PC-3 (cell line): ENCODE data around the gene GALR2. TPM values are rescaled to one million over a fixed set of nuclear protein-coding genes. Genes with fewer than 3 reads are reported as not detected.

Experiments used
- ATAC-seq: fragments of 200-7000 bp; cut with Tn5 transposase; 2 replicates; pipeline ENCODE4 v1.9.1; 2020; ENCODE audit warnings: mild to moderate bottlenecking, moderate library complexity
- BruUV-seq: library from RNA; stranded (reverse); fragments of 400-500 nt; replicated peaks from 2 replicates; lab custom pipeline; 2021; lab: Mats Ljungman, UMichigan
- CTCF ChIA-PET: fragments of 300-600 bp; sonication (Branson Sonifier 250); formaldehyde crosslinking; loops from one replicate; lab custom pipeline; 2022; ENCODE audit warnings: antibody characterized with exemption; lab: Charles Lee
- POLR2A ChIA-PET: fragments of 300-600 bp; sonication (Branson Sonifier 250); formaldehyde crosslinking; loops from one replicate; lab custom pipeline; 2022; ENCODE audit warnings: antibody characterized with exemption; ENCODE audit not compliant: unreplicated experiment; lab: Charles Lee
- DNase-seq: peaks from one replicate; pipeline ENCODE4 v3.0.0-alpha.2; 2015
- H2AFZ ChIP-seq: fragments of 300-600 bp; sonication (generic); 2 replicates; pipeline ENCODE4 v1.6.0; 2016; ENCODE audit warnings: antibody characterized with exemption, low read length
- H3F3A ChIP-seq: fragments of 300-600 bp; sonication (generic); one replicate; pipeline ENCODE4 v1.6.0; 2017; ENCODE audit warnings: antibody characterized with exemption, low read length, control low read depth, mild to moderate bottlenecking; ENCODE audit not compliant: unreplicated experiment
- H3K27ac ChIP-seq: fragments of 300-600 bp; sonication (generic); 2 replicates; pipeline ENCODE4 v1.5.1; 2016; ENCODE audit warnings: mild to moderate bottlenecking, low read length
- H3K27me3 ChIP-seq: fragments of 300-600 bp; sonication (generic); 2 replicates; pipeline ENCODE4 v1.6.1; 2016; ENCODE audit warnings: low read length, mixed read lengths
- H3K36me3 ChIP-seq: fragments of 300-600 bp; sonication (generic); 2 replicates; pipeline ENCODE4 v1.6.1; 2016; ENCODE audit warnings: low read depth, mixed run types, low read length, mixed read lengths
- H3K4me1 ChIP-seq: fragments of 300-600 bp; sonication (generic); 2 replicates; pipeline ENCODE4 v1.5.1; 2016; ENCODE audit warnings: low read length; ENCODE audit not compliant: insufficient read depth
- H3K4me2 ChIP-seq: fragments of 300-600 bp; sonication (generic); 2 replicates; pipeline ENCODE4 v1.6.0; 2016; ENCODE audit warnings: low read length
- H3K4me3 ChIP-seq: fragments of 300-600 bp; sonication (generic); 2 replicates; pipeline ENCODE4 v1.5.1; 2016; ENCODE audit warnings: mild to moderate bottlenecking, low read length, mixed read lengths
- H3K79me2 ChIP-seq: fragments of 300-600 bp; sonication (generic); 2 replicates; pipeline ENCODE4 v1.6.1; 2017; ENCODE audit warnings: low read length, mixed read lengths
- H3K9ac ChIP-seq: fragments of 300-600 bp; sonication (generic); 2 replicates; pipeline ENCODE4 v1.6.0; 2016; ENCODE audit warnings: mild to moderate bottlenecking, low read length
- H3K9me2 ChIP-seq: fragments of 300-600 bp; sonication (generic); replicated peaks from 2 replicates; pipeline ENCODE4 v1.6.1; 2016; ENCODE audit warnings: mixed run types, low read length, mixed read lengths
- H3K9me3 ChIP-seq: fragments of 300-600 bp; sonication (generic); 2 replicates; pipeline ENCODE4 v1.6.1; 2016; ENCODE audit warnings: low read length, mixed read lengths
- H4K20me1 ChIP-seq: fragments of 300-600 bp; sonication (generic); 2 replicates; pipeline ENCODE4 v1.6.1; 2016; ENCODE audit warnings: low read length, mixed read lengths
- EZH2 ChIP-seq: fragments of 300-600 bp; sonication (generic); IDR thresholded peaks from one replicate; pipeline ENCODE4 v1.6.1; 2017; ENCODE audit warnings: antibody characterized with exemption, mild to moderate bottlenecking, low read length; ENCODE audit not compliant: unreplicated experiment
- EZH2phosphoT487 ChIP-seq: fragments of 300-600 bp; sonication (generic); IDR thresholded peaks from 2 replicates; pipeline ENCODE4 v1.6.1; 2018; ENCODE audit warnings: mild to moderate bottlenecking, antibody characterized with exemption, low read length, borderline replicate concordance
- intact Hi-C: fragments of 100-400 bp; cut with micrococcal nuclease; formaldehyde crosslinking; loops from 2 replicates; pipeline ENCODE4 v1.9.0; 2023
- total RNA-seq: library from RNA; depleted of rRNA; stranded (reverse); fragments of >200 nt; gene quantifications from 2 replicates; pipeline ENCODE4 v1.2.3, GENCODE V29; 2014
- TF ChIP-seq, protein P1 (sequence below): fragments of 300-600 bp; sonication (generic); conservative IDR thresholded peaks from 2 replicates; pipeline ENCODE4 v1.5.1; 2017; ENCODE audit warnings: antibody characterized with exemption, low read depth, mild to moderate bottlenecking, low read length

Gene GALR2
- total RNA-seq, 1 experiment from 2014 or later = 0.69 TPM

DNA sequence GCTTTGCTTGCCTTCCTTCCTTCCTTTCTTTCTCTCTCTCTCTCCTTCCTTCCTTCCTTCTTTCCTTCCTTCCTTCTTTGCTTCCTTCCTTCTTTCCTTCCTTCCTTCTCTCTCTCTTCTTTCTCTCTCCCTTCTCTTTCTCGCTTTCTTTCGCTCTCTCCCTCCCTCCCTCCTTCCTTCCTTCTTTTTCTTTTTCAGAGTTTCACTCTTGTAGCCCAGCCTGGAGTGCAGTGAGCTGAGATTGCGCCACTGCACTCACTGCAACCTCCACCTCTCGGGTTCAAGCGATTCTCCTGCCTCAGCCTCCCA, 48.6 kb downstream of the GALR2 start:
- Histone ChIP-seq H3K4me1 (peaks cover 4% of the 10 kb centered on the region; the same call in 1 of the 2 replicates), H3K27ac (no peak overlapping the region), H3K9me3 (no peaks in the 10 kb centered on the region), H3K27me3 (no peaks in the 10 kb centered on the region), H2AFZ (no peak overlapping the region), H4K20me1 (no peaks in the 10 kb centered on the region), H3K4me3 (no peak overlapping the region), H3K9me2 (no peaks in the 10 kb centered on the region), H3K9ac (no peak overlapping the region), H3F3A (no peaks in the 10 kb centered on the region), H3K79me2 (no peaks in the 10 kb centered on the region), H3K36me3 (no peaks in the 10 kb centered on the region), H3K4me2 (no peak overlapping the region)
- BruUV-seq = no TSS peak
- ATAC-seq (no peak), DNase-seq (no peak)
- ChIA-PET CTCF (interaction anchor here (0.7 to 1.5 kb wide), 3 partner anchors 59 to 229 kb away, joined by 3 to 5 read pairs (median 5); no protein-coding TSS in a partner anchor), POLR2A (interaction anchor here (0.7 kb wide), 1 partner anchor 10 kb away, joined by 3 read pairs; no protein-coding TSS in a partner anchor)
- intact Hi-C loops = no loop called here
- TF ChIP-seq EZH2phosphoT487 (no peak), EZH2 (no peak)
- TF ChIP-seq, protein P1, sequence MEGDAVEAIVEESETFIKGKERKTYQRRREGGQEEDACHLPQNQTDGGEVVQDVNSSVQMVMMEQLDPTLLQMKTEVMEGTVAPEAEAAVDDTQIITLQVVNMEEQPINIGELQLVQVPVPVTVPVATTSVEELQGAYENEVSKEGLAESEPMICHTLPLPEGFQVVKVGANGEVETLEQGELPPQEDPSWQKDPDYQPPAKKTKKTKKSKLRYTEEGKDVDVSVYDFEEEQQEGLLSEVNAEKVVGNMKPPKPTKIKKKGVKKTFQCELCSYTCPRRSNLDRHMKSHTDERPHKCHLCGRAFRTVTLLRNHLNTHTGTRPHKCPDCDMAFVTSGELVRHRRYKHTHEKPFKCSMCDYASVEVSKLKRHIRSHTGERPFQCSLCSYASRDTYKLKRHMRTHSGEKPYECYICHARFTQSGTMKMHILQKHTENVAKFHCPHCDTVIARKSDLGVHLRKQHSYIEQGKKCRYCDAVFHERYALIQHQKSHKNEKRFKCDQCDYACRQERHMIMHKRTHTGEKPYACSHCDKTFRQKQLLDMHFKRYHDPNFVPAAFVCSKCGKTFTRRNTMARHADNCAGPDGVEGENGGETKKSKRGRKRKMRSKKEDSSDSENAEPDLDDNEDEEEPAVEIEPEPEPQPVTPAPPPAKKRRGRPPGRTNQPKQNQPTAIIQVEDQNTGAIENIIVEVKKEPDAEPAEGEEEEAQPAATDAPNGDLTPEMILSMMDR = no peak

DNA sequence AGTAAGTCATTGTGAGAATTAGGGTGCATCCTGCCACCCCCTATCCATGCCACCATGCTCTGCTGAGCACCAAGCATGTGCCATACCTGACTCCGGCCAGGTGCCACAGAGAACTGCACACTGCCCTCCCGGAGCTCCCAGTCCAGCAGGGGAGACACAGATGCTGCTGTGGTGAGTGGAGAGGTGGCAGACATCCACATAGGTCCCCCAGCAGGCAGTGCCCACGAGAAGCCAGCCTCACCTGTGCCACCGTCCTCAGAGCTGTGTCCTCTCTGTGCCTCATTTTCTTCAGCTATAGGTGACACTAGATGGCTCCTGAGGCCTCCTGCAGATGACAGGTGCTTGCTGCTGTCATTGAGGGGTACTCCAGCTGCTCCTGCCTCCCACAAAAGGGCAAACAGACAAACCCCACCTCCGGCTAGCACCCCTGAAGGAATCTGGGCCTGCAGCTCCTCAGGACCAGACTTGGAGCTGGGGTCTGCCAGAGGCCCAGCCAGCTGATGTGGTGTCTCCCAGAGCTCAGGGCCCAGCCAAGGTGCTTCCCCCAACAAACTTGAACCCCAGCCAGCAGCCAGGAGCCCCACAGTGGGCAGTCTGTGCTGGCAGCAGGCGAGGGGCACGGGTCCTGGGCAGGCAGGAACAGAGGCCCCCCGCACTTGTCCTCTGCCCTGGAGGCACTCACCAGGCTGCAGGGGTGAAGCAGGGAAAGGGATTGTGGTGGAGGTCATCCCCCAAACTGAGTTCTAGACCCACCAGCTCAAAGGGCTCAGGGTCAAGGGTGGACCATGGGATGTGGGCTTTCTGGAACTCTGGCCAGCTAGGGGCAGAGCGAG, 49.4 kb downstream of the GALR2 start:
- Histone ChIP-seq H3K79me2 (no peaks in the 10 kb centered on the region), H3K36me3 (no peaks in the 10 kb centered on the region), H3K9me3 (no peaks in the 10 kb centered on the region), H3K4me2 (no peak overlapping the region), H3K27ac (no peak overlapping the region), H2AFZ (no peak overlapping the region), H3K27me3 (no peaks in the 10 kb centered on the region), H3K9ac (no peak overlapping the region), H3F3A (no peaks in the 10 kb centered on the region), H3K4me1 (peaks cover 4% of the 10 kb centered on the region; the same call in 1 of the 2 replicates), H3K9me2 (no peaks in the 10 kb centered on the region), H3K4me3 (no peak overlapping the region), H4K20me1 (no peaks in the 10 kb centered on the region)
- intact Hi-C loops = no loop called here
- no peak for ATAC-seq
- CTCF ChIA-PET = interaction anchor here (0.7 to 1.5 kb wide), 3 partner anchors 58 to 228 kb away, joined by 3 to 5 read pairs (median 5); no protein-coding TSS in a partner anchor
- no peak for DNase-seq
- TF ChIP-seq EZH2 = no peak
- no peak for TF ChIP-seq EZH2phosphoT487
- TF ChIP-seq, protein P1 = 0 out of 2 replicates have a peak, but pooled peaks have one; percentile 14
- POLR2A ChIA-PET = no interaction called here
- BruUV-seq = no TSS peak
